ENCODE measurements around the gene RTL1.

RTL1 gene

DNA sequence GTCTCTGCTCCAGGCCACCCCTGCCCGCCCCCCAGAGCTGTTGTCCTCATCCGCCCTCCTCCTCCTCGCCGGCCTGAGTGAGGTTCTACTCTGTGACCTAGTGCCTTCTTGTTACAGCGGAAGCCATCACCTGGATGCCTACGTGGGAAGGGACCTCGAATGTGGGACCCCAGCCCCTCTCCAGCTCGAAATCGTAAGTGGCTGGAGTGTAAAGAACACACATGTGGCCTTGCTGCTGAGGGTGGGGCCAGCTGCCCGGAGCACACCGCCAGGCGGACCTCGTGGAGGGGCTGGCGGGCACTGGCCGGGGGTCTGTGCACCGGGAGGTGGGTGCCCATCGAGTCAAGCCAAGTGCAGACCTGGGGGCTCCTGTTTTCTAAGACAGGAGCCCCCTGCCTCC lies 58.2 kb downstream of the RTL1 start:
- DNase-seq = no peak

DNA sequence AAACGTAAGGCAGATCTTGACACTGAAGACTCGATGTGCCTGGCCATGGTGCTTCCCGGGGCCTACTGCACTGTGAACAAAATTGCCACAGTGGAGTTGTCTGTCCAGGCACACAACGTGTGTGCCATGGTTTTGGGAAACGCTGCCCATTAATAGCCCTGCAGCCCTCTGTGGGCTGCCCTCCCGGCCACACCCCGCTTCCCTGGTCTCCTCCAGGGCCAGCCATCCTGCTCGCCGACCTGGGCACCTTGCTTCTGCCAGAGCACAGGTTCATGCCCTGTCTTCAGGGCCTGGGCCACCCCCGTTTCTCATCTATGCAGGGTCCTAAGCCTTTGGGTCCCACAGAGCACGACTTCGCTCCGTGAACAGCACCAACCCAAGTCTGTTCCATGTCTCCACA lies 58.7 kb downstream of the RTL1 start:
- DNase-seq = no peak

- DNase-seq = no peak
These were observed 59.1 kb downstream of the RTL1 start for GRCh38 chr14:100844421-100844820.

- no peak for DNase-seq
These were observed 59.5 kb downstream of the RTL1 start for GRCh38 chr14:100844082-100844408.

DNA sequence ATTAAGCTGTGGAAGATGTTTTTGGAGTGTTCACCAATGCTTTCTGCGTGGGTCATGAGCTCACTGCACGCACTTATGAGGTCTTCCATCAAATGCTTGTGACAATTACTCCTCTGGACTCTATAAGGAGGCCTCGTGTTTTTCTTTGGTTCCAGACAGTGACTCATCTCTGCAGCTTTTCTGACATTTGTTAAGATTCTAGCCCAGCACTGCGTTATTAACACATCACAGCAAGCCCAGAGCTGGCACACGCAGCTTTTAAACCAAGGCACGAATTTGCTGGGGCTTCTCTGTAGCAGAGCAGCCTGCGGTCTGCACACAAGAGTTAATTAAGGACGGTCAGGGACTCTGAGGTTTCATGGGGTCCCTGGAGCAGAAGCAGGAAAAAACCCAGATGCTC lies 60.7 kb downstream of the RTL1 start:
- DNase-seq = peak; percentile 63

- peak; percentile 97 for DNase-seq
These were observed 61.6 kb downstream of the RTL1 start for GRCh38 chr14:100841761-100842403.

- no peak for DNase-seq
These were observed 62.3 kb downstream of the RTL1 start for GRCh38 chr14:100841066-100841760.

GRCh38 chr14:100840286-100841065 lies 63.0 kb downstream of the RTL1 start:
- no peak for DNase-seq

GRCh38 chr14:100839681-100840111 lies 63.8 kb downstream of the RTL1 start:
- DNase-seq = no peak

DNA sequence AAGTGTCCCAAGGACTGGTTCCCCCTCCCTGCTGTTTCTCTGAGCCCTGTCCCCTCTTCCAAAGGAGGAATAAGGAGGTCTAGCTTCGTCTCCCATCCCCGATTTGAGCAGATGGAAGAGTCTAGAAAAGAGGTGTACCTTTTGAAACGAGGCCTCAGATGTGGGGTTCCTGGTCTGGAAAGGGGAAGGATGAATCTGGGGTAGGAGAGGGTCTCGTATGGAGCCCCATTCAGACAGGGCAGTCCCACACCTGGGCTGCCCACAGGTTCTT lies 64.3 kb downstream of the RTL1 start:
- no peak for DNase-seq

DNA sequence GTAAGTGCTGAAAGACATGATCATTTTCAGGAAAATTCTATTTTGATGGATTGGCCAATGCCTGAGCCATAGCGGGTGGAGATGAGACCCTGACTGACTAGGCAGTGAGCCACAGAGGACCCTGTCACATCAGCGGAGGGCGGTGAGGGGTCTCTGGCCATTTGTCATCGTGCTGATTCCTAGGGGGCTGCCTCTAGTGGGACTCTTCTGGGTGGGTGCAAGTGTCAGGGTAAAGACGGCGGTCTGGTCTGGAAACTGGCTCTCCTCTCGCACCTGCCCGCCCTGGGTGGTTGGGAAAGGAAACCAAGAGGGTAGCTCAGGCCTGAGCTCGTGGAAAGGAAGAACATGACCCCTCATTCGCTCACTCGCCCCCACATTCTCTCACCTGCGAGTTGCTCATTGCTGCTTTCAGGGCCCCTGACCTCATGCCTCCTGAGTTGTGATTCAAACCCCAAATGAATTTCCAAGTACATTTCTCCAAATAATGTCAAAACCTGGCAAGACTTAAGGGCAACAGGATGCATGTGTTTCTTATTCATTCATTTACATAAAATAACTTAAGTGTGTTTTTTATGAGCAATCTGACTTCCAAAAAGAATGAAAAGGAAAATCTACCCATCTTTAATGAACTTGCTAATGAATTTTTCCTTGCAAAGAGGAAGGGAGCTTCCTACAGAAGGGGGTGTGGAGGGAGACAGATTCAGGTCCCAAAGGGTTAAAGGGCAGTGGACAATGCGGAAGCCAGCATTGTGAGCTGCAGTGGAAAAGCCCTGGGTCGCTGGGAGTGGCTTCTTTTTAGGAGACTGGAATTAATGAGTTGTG lies 64.8 kb downstream of the RTL1 start:
- no peak for DNase-seq

- no peak for DNase-seq
These were observed 65.6 kb downstream of the RTL1 start for GRCh38 chr14:100837805-100838350.

DNA sequence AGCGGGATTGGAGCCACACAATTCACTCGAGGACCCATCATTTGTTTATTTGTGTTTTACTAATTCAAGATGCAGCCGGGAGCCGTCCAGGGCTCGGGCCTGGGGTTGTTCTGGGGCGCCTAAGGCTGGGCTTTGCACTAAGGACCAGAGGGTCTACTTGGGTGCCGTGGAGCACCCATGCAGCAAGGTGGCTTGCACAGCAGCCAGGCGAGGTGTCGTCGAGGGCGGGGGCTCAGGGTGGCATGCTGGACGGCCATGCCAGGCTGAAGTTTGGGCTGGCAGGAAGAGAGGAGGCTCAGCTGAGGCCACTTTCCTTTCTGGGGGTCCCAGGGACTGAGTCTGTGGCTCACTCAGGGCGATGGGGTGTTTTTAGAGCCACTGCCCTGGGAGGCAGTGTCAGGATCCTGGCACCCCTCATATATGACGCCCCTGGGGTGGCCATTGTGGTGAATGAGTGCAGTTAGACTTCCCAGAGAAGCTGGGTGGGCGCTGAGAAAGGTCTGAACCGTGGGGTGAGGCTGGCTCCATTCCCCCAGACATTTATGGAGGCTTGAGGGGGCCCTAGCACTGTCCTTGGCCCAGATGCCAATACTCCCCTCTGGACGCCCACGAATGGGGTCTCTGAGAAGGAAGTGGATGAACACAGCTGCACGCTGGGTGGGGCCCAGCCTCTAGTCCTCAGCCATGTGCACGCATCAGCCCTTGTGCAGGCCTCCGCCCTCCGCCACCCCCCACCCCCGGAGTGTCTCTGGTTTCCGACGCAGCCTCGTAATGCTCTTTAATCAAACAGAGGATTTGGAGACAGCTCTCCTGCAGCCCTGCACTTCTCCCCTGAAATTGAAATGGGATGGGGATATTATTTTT lies 66.3 kb downstream of the RTL1 start:
- no peak for DNase-seq

GRCh38 chr14:100836311-100836805 lies 67.2 kb downstream of the RTL1 start:
- no peak for DNase-seq

DNA sequence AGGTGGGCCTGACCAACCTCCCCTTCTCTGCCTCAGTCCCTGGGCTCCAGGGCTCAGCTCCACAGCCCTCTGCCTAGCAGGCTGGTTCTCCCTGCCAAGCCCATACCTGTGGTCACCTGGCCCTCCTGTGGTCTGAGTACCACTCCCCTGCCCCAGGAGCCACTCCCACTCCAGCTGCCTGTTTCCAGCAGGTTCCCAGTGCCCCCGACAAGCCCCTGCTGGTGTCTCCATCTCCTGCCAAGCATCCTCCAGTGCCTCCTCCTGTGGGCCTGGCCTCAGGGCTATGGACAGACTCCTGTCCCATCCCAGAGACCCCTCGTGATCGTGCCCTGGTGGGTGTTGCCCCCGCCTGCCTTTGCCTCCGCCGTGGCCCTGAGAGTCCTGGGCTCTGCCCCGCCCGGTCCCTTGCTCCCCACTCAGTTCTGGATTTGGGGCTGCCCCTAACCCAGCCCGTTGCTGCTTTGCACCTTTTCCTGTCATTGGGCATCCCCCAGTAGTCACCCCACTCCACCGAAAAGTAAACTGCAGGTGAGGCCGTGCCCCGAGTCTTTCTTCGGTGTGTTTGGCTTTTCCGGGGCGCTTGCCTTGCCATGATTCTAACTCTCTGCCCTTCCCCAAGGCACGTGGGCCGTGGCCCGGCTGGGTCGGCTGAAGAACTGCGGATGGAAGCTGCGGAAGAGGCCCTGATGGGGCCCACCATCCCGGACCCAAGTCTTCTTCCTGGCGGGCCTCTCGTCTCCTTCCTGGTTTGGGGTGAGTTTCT lies 67.8 kb downstream of the RTL1 start:
- DNase-seq = peak; percentile 52

- DNase-seq = no peak
These were observed 68.6 kb downstream of the RTL1 start for GRCh38 chr14:100834794-100835547.

GRCh38 chr14:100834082-100834793 lies 69.3 kb downstream of the RTL1 start:
- no peak for DNase-seq

GRCh38 chr14:100832311-100832960 lies 71.1 kb downstream of the RTL1 start:
- no peak for DNase-seq

DNA sequence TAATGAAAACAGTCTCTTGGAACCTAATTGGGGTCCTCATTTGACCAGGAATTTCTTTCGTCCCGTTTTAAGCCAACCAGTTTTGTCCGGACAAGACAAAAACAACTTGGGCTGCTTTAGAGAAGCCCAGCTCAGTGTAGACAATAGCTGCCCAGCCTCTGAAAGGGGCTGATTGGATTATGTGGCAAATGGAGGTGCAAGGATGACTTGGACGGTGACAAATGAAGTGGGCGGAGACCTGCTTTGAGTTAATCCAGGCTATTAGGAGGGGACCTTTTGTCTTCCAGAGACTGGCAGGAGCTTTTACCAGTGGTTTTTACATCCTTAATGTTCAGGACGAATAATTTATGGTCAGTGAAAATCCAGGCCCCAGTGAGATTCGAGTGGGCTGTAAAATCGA lies 72.8 kb downstream of the RTL1 start:
- peak; percentile 66 for DNase-seq

Measured in NCI-H69 (cell line).